ENCODE measurements around the gene SAYSD1.

The SAYSD1 gene

DNA sequence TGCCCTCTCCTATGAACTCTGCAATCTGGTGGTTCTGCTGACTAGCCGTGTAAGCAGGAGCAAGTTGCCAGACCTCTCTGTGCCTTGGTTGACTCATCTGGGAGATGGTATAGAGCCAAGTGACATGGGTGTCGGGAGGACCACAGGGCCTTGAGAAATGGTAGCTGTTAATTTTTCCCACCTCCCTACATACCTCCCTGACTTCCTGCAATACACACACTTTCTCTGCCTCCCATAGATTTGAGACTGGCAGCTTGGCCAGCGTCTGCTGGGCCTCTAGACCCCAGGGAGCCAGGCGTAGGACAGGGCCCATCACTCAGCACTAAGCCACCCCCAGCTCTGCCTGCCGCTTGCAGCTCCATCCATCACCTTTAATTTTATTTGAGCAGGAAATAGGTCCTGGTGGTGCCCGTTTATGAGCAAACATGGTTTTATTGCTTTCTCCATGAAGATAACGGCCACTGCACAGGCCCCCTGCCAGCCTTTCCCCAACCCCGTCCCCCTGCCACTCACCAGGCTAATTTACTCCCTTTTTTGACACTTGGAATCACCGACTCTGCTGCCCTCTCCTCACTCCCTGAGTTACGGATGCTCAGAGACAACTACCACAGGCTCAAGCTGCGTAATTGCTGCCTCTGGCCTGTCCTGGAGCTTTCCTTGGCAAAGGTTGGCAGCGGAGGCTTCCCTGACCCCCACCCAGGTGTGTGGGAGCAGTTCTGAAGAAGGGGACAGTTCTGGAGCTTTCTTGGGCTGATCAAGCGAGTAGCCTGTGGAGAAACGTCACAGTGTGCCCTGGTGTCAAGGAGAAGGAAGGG is 55.3 kb downstream of the SAYSD1 start:
- no peak for DNase-seq (ENCODE audit: extremely low read depth in 1 of 2, low read depth in 1 of 2)

DNA sequence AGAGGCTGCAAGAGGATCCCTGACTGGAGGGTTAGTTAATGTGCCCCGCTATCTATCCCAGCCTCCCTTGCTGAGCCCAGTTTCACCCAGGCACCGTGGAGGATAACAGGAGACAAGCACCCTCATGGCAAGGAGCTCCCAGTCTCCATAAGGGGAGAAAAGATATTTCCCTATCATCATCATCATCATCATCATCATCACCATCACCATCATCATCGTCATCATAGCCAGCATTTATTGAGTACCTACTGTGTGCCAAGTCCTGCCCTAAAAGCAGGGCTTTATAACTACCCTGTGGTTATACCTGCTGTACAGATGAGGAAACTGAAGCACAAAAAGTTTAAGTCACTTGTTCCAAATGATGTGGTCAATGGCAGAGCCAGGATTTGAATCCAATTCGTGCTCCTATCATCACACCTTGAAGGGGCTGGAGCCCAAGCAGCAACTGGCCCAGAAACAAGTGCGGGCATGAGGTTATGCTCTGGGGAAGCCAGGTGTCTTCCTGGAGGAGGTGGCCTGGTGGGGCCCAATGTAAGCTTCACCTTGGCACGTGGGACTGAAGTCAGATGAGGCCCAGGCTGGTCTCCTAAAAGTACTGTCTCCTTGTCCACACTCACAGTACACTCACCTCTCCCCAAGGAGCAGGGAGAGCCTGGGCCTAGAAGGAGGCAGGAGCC is 56.4 kb downstream of the SAYSD1 start:
- DNase-seq (ENCODE audit: extremely low read depth in 1 of 2, low read depth in 1 of 2): no peak

DNA sequence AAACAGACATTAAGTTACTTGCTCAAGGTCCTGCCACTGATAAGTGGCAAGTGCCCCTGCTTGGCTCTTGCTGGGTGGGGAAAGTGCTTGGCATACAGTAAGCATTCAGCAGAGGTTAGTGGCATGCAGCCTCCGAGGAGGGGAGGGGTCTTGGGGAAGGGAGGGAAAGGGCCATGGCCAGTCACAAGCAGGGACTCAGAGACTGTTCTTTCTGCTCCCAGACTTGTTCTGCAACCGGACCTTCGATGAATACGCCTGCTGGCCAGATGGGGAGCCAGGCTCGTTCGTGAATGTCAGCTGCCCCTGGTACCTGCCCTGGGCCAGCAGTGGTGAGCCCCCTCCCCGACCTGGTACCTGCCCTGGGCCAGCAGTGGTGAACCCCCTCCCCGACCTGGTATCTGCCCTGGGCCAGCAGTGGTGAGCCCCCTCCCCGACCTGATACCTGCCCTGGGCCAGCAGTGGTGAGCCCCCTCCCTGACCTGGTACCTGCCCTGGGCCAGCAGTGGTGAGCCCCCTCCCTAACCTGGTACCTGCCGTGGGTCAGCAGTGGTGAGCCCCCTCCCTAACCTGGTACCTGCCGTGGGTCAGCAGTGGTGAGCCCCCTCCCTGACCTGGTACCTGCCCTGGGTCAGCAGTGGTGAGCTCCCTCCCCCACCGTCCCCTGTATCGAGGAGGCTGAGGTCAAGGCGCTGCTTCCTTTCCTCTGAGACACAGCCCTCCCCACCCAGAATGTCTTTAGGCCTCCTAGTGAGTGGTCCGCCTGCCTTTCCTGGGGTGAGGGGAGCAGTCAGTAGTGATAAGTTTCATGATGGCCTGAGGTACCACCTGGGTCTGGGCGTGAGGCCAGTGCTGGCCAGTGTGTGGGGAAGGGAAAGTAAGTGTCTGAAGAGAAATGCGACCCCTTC is 57.5 kb downstream of the SAYSD1 start:
- no peak for DNase-seq (ENCODE audit: extremely low read depth in 1 of 2, low read depth in 1 of 2)

DNA sequence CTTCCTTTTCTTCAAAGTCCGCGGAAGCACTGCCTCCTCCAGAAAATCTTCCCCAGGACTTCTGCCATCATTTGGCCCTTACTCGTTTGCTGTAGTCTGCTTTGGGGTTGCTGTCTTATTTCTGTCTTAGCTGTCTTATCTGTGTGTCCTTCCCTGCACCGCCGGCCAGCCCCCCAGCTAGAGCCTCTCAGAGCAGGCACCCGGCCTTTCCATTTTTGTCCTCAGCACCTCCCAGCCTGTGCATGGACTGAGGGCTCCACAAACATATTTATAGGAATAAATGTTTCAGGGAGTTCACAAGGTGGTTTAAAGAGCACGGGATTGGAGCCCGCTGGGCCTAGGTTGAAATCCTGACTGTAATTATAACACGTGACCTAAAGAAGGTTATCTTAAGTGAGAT is 58.3 kb downstream of the SAYSD1 start:
- no peak for DNase-seq (ENCODE audit: extremely low read depth in 1 of 2, low read depth in 1 of 2)

DNA sequence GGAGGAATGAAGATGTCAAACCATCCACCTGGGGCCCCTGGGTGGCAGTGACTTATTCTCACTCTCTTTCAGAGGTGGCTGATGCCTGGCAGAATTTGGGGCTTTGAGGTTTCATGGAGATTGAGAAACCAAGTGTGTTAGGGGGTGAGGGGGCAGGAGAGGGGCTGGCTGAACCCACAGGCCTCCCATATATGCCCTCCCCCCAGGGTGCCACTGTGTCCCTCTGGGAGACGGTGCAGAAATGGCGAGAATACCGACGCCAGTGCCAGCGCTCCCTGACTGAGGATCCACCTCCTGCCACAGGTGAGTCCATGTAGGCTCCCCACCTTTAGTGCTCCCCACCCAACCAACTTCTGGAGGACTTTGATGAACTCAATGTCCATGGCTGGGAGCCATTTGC is 58.8 kb downstream of the SAYSD1 start:
- no peak for DNase-seq (ENCODE audit: extremely low read depth in 1 of 2, low read depth in 1 of 2)

DNA sequence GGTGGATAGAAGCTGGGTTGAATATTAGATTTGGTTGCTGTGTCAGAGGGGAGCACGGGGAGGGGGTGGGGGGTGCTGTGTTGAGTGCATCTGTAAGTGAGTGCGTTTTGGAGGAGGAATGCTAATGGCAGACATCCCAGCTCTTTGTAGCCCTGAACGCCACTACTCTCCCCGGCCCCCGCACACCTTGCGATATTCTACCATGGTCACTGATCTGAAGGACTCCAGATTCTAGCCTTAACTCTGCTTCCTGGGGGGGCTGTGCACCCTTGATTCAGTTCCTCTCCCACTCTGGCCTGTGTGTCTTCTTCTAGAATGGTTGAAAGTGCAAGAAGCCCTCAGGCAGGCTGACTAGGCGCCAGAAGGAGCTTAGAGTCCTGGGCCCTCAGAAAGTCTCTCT is 59.3 kb downstream of the SAYSD1 start:
- DNase-seq (ENCODE audit: extremely low read depth in 1 of 2, low read depth in 1 of 2): no peak

DNA sequence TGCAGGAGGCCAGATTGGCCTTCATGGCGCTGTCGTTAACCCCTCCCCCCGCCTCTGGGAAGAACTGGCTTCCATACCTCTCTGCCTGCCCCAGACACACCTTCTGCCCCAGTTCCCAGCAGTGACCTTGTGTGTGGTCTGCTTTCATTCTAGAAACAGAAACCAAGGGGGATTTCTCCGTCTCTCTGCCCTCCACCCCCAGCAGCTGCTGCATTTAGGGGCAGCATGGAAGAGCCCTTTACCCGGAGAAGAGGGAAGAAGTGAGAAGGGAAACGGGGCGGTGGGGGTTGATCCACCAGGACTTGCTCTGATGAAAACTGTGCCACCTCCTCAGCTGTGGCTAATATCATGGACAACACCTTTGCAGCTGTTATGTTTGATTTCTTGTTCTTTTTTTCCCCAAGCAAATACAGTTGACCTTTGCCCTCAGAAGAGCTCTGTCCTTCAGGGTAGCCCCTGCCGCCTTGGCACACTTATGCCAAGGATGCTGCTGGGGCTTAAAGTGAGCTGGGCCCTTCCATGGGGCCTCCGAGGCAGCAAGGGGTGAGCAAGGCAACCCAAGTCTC is 60.3 kb downstream of the SAYSD1 start:
- DNase-seq (ENCODE audit: extremely low read depth in 1 of 2, low read depth in 1 of 2): no peak

All from activated CD8-positive, alpha-beta memory T cell treated with anti-CD3 and anti-CD28 coated beads for 1 hour (primary cell).